Measurements from ENCODE around the gene LY86. TPM values are rescaled to one million over a fixed set of nuclear protein-coding genes. Genes with fewer than 3 reads are reported as not detected.

Gene LY86
- total RNA-seq, 1 donor from 2014 or later: not detected

DNA sequence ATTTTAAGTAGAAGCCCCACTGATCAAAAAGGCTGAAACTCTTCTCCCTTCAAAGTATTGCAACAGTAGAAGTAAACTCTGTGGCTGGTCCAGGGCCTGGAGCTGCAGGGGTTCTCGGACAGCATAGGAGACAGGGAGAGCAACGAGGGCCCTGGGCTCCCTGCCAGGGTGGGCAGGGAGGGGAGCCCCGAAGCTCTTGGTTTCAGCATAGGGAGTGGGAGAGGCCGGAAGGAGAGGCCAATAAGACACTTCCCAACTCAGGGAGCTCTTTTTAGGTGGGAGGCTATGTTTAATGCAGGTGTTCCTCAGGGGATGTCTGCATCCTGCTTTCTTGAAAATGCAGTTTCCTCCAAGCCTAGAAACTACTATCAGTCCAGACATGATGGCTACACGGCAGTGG, 91.1 kb downstream of the LY86 start:
- Histone ChIP-seq H3K36me3 (ENCODE audit: control insufficient read depth, insufficient read depth, low read length) (no peaks in the 10 kb centered on the region), H3K4me3 (ENCODE audit: low read depth, low read length) (no peak overlapping the region), H3K27me3 (ENCODE audit: control insufficient read depth, insufficient read depth, low read length) (no peaks in the 10 kb centered on the region)
- no peak for DNase-seq (ENCODE audit: low read depth)
- TF ChIP-seq, protein P1, sequence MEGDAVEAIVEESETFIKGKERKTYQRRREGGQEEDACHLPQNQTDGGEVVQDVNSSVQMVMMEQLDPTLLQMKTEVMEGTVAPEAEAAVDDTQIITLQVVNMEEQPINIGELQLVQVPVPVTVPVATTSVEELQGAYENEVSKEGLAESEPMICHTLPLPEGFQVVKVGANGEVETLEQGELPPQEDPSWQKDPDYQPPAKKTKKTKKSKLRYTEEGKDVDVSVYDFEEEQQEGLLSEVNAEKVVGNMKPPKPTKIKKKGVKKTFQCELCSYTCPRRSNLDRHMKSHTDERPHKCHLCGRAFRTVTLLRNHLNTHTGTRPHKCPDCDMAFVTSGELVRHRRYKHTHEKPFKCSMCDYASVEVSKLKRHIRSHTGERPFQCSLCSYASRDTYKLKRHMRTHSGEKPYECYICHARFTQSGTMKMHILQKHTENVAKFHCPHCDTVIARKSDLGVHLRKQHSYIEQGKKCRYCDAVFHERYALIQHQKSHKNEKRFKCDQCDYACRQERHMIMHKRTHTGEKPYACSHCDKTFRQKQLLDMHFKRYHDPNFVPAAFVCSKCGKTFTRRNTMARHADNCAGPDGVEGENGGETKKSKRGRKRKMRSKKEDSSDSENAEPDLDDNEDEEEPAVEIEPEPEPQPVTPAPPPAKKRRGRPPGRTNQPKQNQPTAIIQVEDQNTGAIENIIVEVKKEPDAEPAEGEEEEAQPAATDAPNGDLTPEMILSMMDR (IDR thresholded peaks at IDR 0.05; ENCODE audit: insufficient read depth, low read length, poor library complexity, severe bottlenecking): no peak

GRCh38 chr6:6680526-6680925, 92.0 kb downstream of the LY86 start:
- no peaks in the 10 kb centered on the region for H3K36me3 ChIP-seq (ENCODE audit: control insufficient read depth, insufficient read depth, low read length)
- H3K27me3 ChIP-seq (ENCODE audit: control insufficient read depth, insufficient read depth, low read length): no peaks in the 10 kb centered on the region
- H3K4me3 ChIP-seq (ENCODE audit: low read depth, low read length): no peak overlapping the region
- DNase-seq (ENCODE audit: low read depth): no peak
- TF ChIP-seq, protein P1 (IDR thresholded peaks at IDR 0.05; ENCODE audit: insufficient read depth, low read length, poor library complexity, severe bottlenecking): no peak

DNA sequence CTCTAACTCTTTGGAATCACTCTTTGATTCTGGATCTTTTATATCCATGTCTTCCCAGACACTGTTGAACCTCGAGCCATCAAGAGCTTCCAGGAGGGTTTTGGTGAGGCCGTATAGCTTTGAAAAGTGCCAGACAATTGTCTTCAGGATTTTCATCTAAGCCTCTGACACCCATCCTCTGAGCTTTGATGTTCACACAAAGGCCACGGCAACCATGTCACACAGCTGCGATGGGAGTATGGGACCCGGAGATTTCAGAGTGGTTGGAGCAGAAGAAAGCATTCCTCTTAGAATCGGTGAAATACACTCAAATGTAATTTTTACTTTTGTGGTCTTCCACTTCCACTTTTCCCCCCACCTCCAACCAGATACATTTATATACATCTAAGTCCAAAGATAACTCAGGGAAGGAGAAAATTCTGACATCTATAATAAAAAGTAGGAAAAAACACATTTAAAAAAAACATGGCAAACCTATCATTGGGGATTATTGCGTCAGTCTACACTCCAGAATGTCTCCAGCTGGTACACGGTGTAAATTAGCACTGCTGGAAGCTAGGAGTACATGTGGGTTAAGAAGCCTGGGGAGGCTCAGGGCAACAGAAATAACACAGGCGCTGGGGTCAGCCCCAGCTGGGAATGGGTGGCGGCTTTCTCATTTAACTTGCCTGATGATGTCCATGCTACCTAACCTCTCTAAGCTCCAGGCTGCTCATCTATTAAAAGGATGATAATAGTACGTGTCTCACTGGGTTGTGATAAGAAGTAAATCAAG, 92.7 kb downstream of the LY86 start:
- Histone ChIP-seq H3K4me3 (ENCODE audit: low read depth, low read length) (no peak overlapping the region), H3K36me3 (ENCODE audit: control insufficient read depth, insufficient read depth, low read length) (no peaks in the 10 kb centered on the region), H3K27me3 (ENCODE audit: control insufficient read depth, insufficient read depth, low read length) (no peaks in the 10 kb centered on the region)
- no peak for DNase-seq (ENCODE audit: low read depth)
- TF ChIP-seq, protein P1 (IDR thresholded peaks at IDR 0.05; ENCODE audit: insufficient read depth, low read length, poor library complexity, severe bottlenecking): no peak

DNA sequence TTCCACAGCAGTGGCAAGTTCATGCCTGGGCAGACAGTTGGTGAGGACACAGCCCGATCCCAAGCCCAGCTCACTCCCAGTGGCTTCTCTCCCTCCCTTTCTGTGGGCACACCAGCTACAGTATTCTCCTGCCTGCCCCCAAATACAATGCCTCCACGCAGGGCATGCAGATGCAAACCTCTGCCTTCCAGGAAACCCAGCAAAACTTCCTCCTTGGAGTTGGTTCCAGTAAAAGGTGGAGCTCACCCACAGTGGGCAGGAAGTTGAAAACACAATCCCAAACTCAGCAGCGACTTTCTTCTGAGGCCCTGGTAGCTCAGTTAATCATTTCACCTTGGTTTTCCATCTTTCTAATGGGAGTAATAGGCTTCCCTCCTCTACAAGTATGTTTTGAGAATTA, 93.7 kb downstream of the LY86 start:
- no peaks in the 10 kb centered on the region for H3K27me3 ChIP-seq (ENCODE audit: control insufficient read depth, insufficient read depth, low read length)
- DNase-seq (ENCODE audit: low read depth): no peak
- H3K36me3 ChIP-seq (ENCODE audit: control insufficient read depth, insufficient read depth, low read length): no peaks in the 10 kb centered on the region
- TF ChIP-seq, protein P1 (IDR thresholded peaks at IDR 0.05; ENCODE audit: insufficient read depth, low read length, poor library complexity, severe bottlenecking): no peak
- no peak overlapping the region for H3K4me3 ChIP-seq (ENCODE audit: low read depth, low read length)

GRCh38 chr6:6683969-6684833, 95.7 kb downstream of the LY86 start:
- no peak overlapping the region for H3K4me3 ChIP-seq (ENCODE audit: low read depth, low read length)
- H3K27me3 ChIP-seq (ENCODE audit: control insufficient read depth, insufficient read depth, low read length): no peaks in the 10 kb centered on the region
- DNase-seq (ENCODE audit: low read depth): no peak
- TF ChIP-seq, protein P1 (IDR thresholded peaks at IDR 0.05; ENCODE audit: insufficient read depth, low read length, poor library complexity, severe bottlenecking): no peak
- H3K36me3 ChIP-seq (ENCODE audit: control insufficient read depth, insufficient read depth, low read length): no peaks in the 10 kb centered on the region

Data from kidney epithelial cell (primary cell).